Measurements from ENCODE around the gene WDHD1.
A peak's percentile ranks its signal among the peaks of the same experiment; 100 is the strongest.
"Not testable (repeated sequence)": the region's sequence is repeated elsewhere in the genome, so short reads cannot be mapped to it uniquely, and the experiment has no call there.

WDHD1 gene

DNA sequence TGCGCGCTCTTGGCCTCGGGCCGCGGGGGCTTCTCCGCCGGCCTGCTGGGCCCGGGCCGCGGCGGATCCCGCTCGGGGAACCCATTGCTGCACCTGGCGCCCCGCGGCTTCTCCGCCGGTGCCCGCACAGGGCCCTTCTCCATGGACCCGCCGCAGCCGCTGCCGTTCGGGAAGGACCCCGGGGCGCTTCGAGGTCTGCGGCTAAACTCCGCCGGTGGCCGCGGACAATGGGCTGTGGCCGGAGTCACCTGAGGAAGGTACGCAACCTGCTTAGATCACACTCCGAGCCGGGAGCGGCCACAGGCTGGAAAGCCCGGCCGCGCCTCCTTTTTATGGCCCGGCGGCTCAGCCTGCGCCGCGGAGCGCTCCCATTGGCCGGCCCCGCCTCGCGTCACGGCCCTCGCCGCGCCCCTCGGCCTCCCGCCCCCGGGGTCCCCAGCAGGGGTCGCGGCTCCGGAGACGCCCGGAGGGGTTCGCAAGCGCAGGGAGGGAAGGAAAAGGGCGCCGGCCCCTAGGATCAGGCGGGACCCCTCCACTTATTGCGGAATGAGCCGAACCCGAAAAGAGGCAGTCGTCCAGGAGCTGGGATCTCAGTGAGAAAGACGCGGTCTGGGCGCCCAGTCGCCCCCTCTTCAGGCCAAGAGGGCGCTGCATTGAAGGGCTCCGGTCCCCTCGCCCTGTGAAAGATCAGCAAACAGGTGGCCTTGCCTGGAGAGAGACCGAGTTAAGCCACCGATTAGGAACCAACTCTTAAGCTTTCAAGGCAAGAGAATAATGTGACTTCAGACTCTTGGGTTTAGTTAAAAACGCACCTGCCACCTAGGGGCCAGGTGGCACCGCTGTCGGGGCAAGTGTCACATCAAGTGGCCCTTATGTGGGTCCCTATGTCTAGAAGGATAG is 124.1 kb downstream of the WDHD1 start, which contains the start of gene GCH1:
Gene GCH1 (minus strand): TSS at position 306 of the 900 bp plus-strand sequence. CDS start 163 bp downstream, at position 143.
- Histone ChIP-seq H3K4me3 (ENCODE audit: low read length) (peak within 1 kb of the TSS; percentile 64), H3K27ac (ENCODE audit: low read length) (no peak within 1 kb of the TSS), H3K27me3 (ENCODE audit: insufficient read depth, low read length) (peaks cover 35% of the 10 kb centered on the region), H3K4me1 (ENCODE audit: insufficient read depth, low read length) (0 out of 2 replicates have a peak, but pooled peaks cover 3% of the 10 kb centered on the region), H3K9ac (ENCODE audit: low read depth, low read length) (peak within 1 kb of the TSS; percentile 55; the same call in 1 of the 2 replicates), H3K9me3 (ENCODE audit: insufficient read depth, low read depth, low read length) (no peaks in the 10 kb centered on the region), H3K36me3 (ENCODE audit: insufficient read depth, low read depth, low read length) (no peaks in the 10 kb centered on the region)

DNA sequence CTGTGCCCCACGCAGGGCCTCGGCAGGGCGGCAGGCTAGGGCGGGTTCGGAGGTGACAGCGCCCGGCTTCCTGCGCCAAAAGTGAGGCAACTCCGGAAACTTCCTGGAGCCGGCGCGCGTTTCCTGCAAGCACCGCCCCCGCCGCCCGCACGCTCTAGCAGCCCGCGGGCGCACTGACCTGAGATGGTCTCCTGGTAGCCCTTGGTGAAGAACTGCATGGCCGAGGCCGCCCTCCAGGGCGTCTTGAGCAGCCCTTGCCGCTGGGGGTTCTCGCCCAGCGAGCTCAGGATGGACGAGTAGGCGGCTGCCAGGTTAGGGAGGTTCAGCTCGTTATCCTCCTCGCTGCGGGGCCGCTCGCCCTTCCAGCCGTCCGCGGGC is 124.8 kb downstream of the WDHD1 start:
- peaks cover 35% of the 10 kb centered on the region for H3K27me3 ChIP-seq (ENCODE audit: insufficient read depth, low read length)
- no peaks in the 10 kb centered on the region for H3K9me3 ChIP-seq (ENCODE audit: insufficient read depth, low read depth, low read length)
- peak overlapping the region; percentile 64 for H3K4me3 ChIP-seq (ENCODE audit: low read length)
- 0 out of 2 replicates have a peak, but pooled peaks cover 3% of the 10 kb centered on the region for H3K4me1 ChIP-seq (ENCODE audit: insufficient read depth, low read length)
- H3K9ac ChIP-seq (ENCODE audit: low read depth, low read length), result peak overlapping the region; percentile 55; the same call in 1 of the 2 replicates
- no peak overlapping the region for H3K27ac ChIP-seq (ENCODE audit: low read length)
- no peaks in the 10 kb centered on the region for H3K36me3 ChIP-seq (ENCODE audit: insufficient read depth, low read depth, low read length)

DNA sequence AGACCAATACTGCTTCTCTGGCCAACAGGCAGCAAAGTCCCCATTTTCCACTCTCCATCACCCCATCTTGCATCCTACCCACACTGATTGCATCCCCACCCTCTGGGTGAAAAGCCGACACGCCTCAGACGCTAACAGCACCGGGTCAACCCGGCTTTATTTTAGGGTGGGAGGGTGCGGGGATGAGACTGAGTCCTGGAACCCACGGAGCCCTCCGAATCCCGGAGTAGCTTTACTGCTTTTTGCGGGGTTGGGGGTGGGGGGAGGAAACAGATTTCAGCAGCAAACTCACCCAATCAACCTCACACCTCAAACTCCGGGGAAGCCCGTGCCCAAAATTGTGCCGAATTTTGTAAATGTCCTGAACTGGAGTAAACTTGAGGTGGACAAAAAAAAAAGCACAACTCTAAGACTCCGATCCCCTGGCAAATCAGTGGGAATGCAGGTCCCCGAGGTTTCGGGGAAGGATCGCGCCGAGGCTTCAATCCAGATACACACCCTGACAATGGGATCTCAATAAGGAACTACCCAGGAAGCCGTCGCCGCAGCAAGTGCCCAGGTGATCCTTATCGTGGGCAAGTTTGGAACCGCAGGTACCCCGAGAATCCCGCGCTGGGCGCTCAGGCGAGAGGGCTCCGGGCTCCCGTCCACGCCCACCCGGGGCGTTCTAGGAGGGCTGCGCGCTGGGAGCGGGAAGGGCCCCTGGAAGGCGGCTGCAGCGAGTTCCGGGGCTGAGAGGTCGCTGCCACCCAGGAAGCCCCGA is 125.3 kb downstream of the WDHD1 start:
- H3K36me3 ChIP-seq (ENCODE audit: insufficient read depth, low read depth, low read length), result no peaks in the 10 kb centered on the region
- H3K4me3 ChIP-seq (ENCODE audit: low read length), result peak overlapping the region; percentile 64
- no peak overlapping the region for H3K9ac ChIP-seq (ENCODE audit: low read depth, low read length)
- H3K27me3 ChIP-seq (ENCODE audit: insufficient read depth, low read length), result peaks cover 35% of the 10 kb centered on the region
- no peaks in the 10 kb centered on the region for H3K9me3 ChIP-seq (ENCODE audit: insufficient read depth, low read depth, low read length)
- 0 out of 2 replicates have a peak, but pooled peaks cover 3% of the 10 kb centered on the region for H3K4me1 ChIP-seq (ENCODE audit: insufficient read depth, low read length)
- no peak overlapping the region for H3K27ac ChIP-seq (ENCODE audit: low read length)

DNA sequence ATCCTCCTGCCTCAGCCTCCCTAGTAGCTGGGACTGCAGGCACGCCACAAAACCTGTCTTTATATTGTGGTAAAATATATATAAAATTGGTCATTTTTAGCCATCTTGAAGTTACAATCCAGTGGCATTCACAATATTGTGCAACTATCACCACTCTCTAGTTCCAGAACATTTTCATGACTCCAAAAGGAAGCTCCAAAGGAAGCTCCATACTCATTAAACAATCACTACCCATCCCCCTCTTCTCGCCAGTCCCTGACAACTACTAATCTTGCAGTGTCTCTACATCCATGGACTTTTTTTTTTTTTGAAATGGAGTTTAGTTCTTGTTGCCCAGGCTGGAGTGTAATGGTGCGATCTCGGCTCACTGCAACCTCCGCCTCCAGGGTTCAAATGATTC is 127.3 kb downstream of the WDHD1 start:
- H3K4me1 ChIP-seq (ENCODE audit: insufficient read depth, low read length), result 0 out of 2 replicates have a peak, but pooled peaks cover 3% of the 10 kb centered on the region
- no peaks in the 10 kb centered on the region for H3K36me3 ChIP-seq (ENCODE audit: insufficient read depth, low read depth, low read length)
- H3K27me3 ChIP-seq (ENCODE audit: insufficient read depth, low read length), result peaks cover 35% of the 10 kb centered on the region
- H3K9me3 ChIP-seq (ENCODE audit: insufficient read depth, low read depth, low read length), result no peaks in the 10 kb centered on the region
- no peak overlapping the region for H3K9ac ChIP-seq (ENCODE audit: low read depth, low read length)
- no peak overlapping the region for H3K4me3 ChIP-seq (ENCODE audit: low read length)
- no peak overlapping the region for H3K27ac ChIP-seq (ENCODE audit: low read length)

DNA sequence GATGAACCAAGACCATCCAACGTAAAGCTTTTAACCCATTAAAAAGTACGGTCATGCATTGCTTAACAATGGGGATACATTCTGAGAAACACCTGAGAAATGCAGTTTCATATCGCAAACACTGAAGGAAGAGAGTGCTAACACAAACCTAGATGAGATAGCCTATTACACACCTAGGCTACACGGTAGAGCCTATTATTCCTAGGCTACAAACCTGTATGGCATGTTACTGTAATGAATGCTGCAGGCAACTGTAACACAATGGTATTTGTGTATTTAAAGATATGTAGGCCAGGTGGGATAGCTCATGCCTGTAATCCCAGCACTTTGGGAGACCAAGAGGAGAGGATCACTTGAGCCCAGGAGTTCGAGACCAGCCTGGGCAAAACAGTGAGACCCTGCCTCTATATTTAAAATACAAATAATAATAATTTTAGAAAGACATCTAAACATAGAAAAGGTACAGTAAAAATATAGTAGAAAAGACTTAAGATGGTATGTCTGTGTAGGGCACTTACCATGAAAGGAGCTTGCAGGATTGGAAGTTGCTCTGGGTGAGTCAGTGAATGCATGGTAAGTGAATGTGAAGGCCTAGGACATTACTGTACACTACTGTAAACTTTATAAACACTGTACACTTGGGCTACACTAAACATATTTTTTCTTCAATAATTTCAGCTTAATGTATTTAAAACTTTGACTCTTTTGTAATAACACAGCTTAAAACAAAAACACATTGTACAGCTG is 128.9 kb downstream of the WDHD1 start:
- H3K9me3 ChIP-seq (ENCODE audit: insufficient read depth, low read depth, low read length); H3K27ac ChIP-seq (ENCODE audit: low read length); H3K9ac ChIP-seq (ENCODE audit: low read depth, low read length); H3K4me1 ChIP-seq (ENCODE audit: insufficient read depth, low read length); H3K36me3 ChIP-seq (ENCODE audit: insufficient read depth, low read depth, low read length); H3K4me3 ChIP-seq (ENCODE audit: low read length): not testable (repeated sequence)
- peaks cover 25% of the 10 kb centered on the region for H3K27me3 ChIP-seq (ENCODE audit: insufficient read depth, low read length)

DNA sequence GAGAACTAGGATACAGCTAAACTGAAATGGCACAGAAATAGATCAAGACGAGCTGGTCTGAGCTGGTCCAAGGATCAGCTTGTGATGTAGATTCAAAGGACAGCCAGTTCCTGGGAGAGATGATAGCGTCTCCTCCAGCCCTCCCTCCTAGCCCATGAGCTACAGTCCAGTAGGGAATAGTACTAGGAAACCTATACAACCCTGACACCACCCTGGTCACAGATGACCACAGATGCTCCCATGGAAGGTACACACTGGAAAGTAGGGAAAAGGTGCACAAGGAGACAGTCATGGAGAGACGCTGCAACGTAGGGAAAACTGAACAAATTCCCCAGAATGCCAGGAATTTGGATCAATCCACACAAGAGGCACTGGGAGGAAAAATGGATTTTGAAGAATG is 131.2 kb downstream of the WDHD1 start:
- no peaks in the 10 kb centered on the region for H3K36me3 ChIP-seq (ENCODE audit: insufficient read depth, low read depth, low read length)
- H3K9me3 ChIP-seq (ENCODE audit: insufficient read depth, low read depth, low read length), result no peaks in the 10 kb centered on the region
- H3K4me1 ChIP-seq (ENCODE audit: insufficient read depth, low read length), result 0 out of 2 replicates have a peak, but pooled peaks cover 4% of the 10 kb centered on the region
- H3K27me3 ChIP-seq (ENCODE audit: insufficient read depth, low read length), result peaks cover 7% of the 10 kb centered on the region
- H3K4me3 ChIP-seq (ENCODE audit: low read length), result no peak overlapping the region
- no peak overlapping the region for H3K9ac ChIP-seq (ENCODE audit: low read depth, low read length)
- no peak overlapping the region for H3K27ac ChIP-seq (ENCODE audit: low read length)

DNA sequence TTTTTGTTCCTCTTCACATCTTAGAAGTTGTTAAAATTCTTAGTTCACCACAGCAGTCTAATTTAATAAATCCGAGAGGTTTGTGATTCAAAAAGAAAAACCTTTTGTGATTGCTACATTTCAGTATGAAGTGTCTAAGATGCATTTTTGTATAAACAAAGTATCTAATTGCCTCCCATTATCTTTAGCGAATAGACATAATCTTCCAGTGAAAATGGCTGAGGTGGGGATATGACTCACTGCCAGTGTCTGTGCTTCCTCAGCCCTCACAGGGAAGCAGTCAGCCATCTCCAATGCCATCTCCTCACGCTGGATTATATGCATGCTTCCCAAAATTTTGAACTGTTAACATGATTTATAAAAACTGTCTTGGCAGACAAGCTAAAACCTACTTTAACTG is 131.9 kb downstream of the WDHD1 start:
- H3K27me3 ChIP-seq (ENCODE audit: insufficient read depth, low read length), result peaks cover under 1% of the 10 kb centered on the region; the same call in 1 of the 2 replicates
- H3K4me3 ChIP-seq (ENCODE audit: low read length), result no peak overlapping the region
- H3K9ac ChIP-seq (ENCODE audit: low read depth, low read length), result no peak overlapping the region
- no peaks in the 10 kb centered on the region for H3K36me3 ChIP-seq (ENCODE audit: insufficient read depth, low read depth, low read length)
- H3K9me3 ChIP-seq (ENCODE audit: insufficient read depth, low read depth, low read length), result no peaks in the 10 kb centered on the region
- no peak overlapping the region for H3K27ac ChIP-seq (ENCODE audit: low read length)
- 0 out of 2 replicates have a peak, but pooled peaks cover 4% of the 10 kb centered on the region for H3K4me1 ChIP-seq (ENCODE audit: insufficient read depth, low read length)

DNA sequence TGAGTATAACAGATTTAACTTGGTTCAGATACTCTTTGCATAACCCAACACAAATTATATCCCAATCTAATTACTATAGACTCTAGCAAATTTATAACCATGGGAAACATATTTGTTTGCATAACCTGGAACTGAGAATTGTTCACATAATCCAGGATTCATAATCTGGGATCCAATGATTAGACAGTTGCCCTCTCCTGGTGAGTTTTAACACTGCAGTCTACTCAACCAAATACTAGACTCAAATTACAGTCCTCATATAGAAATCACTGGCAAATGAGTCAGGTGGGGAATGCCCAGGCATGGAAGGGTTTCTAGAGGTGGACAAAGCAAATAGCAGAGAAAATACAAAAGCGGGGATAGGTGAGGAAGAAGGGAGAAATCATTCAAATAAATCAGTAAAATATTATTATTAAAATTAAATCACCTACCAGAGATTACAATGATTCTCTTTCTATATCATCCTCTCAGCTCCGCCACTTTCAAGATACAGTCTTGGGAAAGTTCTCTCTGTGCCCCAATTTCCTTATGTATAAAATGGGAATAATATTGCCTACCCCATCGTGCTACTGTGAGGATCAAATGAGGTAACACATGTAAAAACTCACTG is 133.6 kb downstream of the WDHD1 start:
- H3K9ac ChIP-seq (ENCODE audit: low read depth, low read length), result no peak overlapping the region

DNA sequence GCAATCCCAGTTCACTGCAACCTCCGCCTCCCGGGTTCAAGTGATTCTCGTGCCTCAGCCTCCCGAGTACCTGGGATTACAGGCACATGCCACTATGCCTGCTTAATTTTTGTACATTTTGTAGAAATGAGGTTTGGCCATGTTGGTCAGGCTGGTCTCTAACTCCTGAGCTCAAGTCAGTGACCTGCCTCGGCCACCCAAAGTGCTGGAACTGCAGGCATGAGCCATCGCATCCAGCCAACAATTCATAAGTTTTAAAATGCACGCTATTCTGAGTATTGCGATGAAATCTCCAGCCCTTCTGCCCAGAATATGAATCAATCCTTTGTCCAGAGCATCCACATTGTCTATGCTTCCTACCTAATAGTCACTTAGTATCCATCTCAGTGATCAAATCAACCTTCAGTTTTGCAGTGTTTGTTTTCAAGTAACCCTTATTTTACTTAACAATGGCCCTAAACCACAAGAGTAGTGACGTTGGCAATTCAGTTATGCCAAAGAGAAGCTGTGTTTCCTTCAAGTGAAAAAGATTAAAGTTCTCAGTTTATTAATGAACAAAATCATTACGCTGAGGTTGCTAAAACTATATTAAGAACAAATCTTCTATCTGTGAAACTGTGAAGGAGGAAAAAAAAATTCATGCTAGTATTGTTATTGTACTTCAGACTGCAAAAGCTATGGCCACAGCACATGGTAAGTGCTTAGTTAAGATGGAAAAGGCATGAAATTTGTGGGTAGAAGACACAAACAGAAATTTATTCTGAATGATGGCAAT is 135.2 kb downstream of the WDHD1 start:
- Histone ChIP-seq H3K9ac (ENCODE audit: low read depth, low read length) (no peak overlapping the region), H3K4me1 (ENCODE audit: insufficient read depth, low read length) (peaks cover 9% of the 10 kb centered on the region; the same call in 1 of the 2 replicates), H3K36me3 (ENCODE audit: insufficient read depth, low read depth, low read length) (no peaks in the 10 kb centered on the region), H3K27ac (ENCODE audit: low read length) (no peak overlapping the region), H3K27me3 (ENCODE audit: insufficient read depth, low read length) (no peaks in the 10 kb centered on the region), H3K9me3 (ENCODE audit: insufficient read depth, low read depth, low read length) (no peaks in the 10 kb centered on the region), H3K4me3 (ENCODE audit: low read length) (no peak overlapping the region)

More for the DNA sequence above, 133.6 kb downstream of the WDHD1 start:
- peaks cover 4% of the 10 kb centered on the region; the same call in 1 of the 2 replicates for H3K4me1 ChIP-seq (ENCODE audit: insufficient read depth, low read length)
- no peaks in the 10 kb centered on the region for H3K9me3 ChIP-seq (ENCODE audit: insufficient read depth, low read depth, low read length)
- H3K27ac ChIP-seq (ENCODE audit: low read length), result no peak overlapping the region
- no peaks in the 10 kb centered on the region for H3K27me3 ChIP-seq (ENCODE audit: insufficient read depth, low read length)
- no peak overlapping the region for H3K4me3 ChIP-seq (ENCODE audit: low read length)
- no peaks in the 10 kb centered on the region for H3K36me3 ChIP-seq (ENCODE audit: insufficient read depth, low read depth, low read length)

DNA sequence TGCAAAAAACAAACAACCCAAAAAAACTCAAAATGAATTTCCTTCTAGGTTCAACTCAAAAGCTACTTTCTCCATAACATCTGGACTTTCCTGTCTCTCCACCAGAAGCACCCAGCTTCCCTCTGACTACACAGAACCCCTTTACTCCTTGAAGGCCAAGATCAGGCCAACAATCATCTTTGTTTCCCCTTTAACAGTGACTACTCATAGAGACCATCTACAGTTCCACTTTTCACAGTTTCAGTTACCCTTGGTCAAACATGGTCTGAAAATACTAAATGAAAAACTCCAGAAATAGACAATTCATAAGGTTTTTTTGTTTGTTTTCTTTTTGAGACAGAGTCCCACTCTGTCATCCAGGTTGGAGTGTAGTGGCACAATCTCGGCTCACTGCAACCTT is 136.1 kb downstream of the WDHD1 start:
- no peak overlapping the region for H3K9ac ChIP-seq (ENCODE audit: low read depth, low read length)
- H3K27ac ChIP-seq (ENCODE audit: low read length), result no peak overlapping the region
- no peaks in the 10 kb centered on the region for H3K36me3 ChIP-seq (ENCODE audit: insufficient read depth, low read depth, low read length)

More for the DNA sequence above, 136.1 kb downstream of the WDHD1 start:
- Histone ChIP-seq H3K27me3 (ENCODE audit: insufficient read depth, low read length) (no peaks in the 10 kb centered on the region), H3K9me3 (ENCODE audit: insufficient read depth, low read depth, low read length) (no peaks in the 10 kb centered on the region), H3K4me1 (ENCODE audit: insufficient read depth, low read length) (peaks cover 9% of the 10 kb centered on the region; the same call in 1 of the 2 replicates), H3K4me3 (ENCODE audit: low read length) (no peak overlapping the region)

All from iPS-20b (cell line).